WERI-Rb-1 (cell line): ENCODE results near the gene RAB30.
A peak's percentile ranks its signal among the peaks of the same experiment; 100 is the strongest.

Experiments used
- DNase-seq: peaks from one replicate; pipeline ENCODE4 v3.0.0-alpha.2; 2020
- H3K27ac ChIP-seq: fragments of 250-450 bp; sonication (Bioruptor Pico); 2 replicates; pipeline ENCODE4 v1.5.1; 2020; ENCODE audit warnings: mild to moderate bottlenecking, moderate library complexity
- H3K27me3 ChIP-seq: fragments of 250-450 bp; sonication (Bioruptor Pico); 2 replicates; pipeline ENCODE4 v1.5.1; 2021; ENCODE audit warnings: mild to moderate bottlenecking, low read depth, moderate library complexity; ENCODE audit not compliant: insufficient read depth, severe bottlenecking
- H3K36me3 ChIP-seq: fragments of 250-450 bp; sonication (Bioruptor Pico); 2 replicates; pipeline ENCODE4 v1.5.1; 2020; ENCODE audit warnings: mild to moderate bottlenecking, moderate library complexity
- H3K4me3 ChIP-seq: 2 replicates; pipeline ENCODE4 v1.5.1; 2011; ENCODE audit warnings: low read depth, mild to moderate bottlenecking, control low read depth, low read length
- H3K9me3 ChIP-seq: fragments of 250-450 bp; sonication (Bioruptor Pico); 2 replicates; pipeline ENCODE4 v1.5.1; 2021; ENCODE audit warnings: mild to moderate bottlenecking, moderate library complexity; ENCODE audit not compliant: severe bottlenecking
- TF ChIP-seq, protein P1 (sequence below): IDR thresholded peaks from 2 replicates; pipeline ENCODE4 v1.5.1; 2011; ENCODE audit warnings: low read depth, mild to moderate bottlenecking, control low read depth, inconsistent platforms, low read length

Gene RAB30, protein sequence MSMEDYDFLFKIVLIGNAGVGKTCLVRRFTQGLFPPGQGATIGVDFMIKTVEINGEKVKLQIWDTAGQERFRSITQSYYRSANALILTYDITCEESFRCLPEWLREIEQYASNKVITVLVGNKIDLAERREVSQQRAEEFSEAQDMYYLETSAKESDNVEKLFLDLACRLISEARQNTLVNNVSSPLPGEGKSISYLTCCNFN

DNA sequence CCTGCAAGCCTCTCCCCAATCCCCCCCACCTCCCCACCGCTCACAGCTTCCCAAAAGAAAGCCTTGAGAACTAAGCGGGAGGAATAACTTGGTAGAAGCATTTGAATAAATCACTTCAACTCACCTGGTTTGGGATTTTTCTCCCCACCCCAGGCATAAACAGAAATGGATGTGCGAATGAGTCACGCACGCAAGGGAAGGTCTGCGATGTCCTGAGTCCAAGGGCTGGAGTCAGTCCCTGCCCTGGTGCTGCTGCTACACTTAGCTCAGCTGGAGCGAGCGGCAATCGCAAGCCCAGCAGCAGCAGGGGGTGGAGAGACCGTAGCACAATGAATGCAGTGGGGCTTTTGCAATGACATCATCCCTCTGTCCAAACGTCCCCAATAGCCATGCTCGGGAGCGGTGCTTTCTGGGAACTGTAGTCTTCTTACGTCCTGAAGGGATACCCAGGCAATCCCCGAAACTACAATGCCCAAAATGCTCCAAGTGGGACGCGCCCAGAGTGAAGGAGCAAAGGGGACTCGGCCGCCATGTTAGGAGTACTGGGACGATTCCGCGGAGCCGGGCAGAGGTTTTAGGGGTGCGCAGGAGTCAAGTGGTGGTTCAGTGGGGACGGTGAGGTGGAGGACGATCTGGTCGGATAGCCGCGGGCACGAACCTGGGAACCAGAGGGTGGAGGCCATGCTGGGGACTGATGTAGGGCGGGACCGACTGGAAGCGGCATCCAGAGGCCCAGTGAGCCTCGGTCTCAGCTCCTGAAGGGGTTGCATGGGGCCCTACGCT lies at the start of gene RAB30:
TSS of gene RAB30 (minus strand) at position 331 of the 783 bp plus-strand sequence. CDS start 74,581 bp downstream, outside the sequence.
- TF ChIP-seq, protein P1, sequence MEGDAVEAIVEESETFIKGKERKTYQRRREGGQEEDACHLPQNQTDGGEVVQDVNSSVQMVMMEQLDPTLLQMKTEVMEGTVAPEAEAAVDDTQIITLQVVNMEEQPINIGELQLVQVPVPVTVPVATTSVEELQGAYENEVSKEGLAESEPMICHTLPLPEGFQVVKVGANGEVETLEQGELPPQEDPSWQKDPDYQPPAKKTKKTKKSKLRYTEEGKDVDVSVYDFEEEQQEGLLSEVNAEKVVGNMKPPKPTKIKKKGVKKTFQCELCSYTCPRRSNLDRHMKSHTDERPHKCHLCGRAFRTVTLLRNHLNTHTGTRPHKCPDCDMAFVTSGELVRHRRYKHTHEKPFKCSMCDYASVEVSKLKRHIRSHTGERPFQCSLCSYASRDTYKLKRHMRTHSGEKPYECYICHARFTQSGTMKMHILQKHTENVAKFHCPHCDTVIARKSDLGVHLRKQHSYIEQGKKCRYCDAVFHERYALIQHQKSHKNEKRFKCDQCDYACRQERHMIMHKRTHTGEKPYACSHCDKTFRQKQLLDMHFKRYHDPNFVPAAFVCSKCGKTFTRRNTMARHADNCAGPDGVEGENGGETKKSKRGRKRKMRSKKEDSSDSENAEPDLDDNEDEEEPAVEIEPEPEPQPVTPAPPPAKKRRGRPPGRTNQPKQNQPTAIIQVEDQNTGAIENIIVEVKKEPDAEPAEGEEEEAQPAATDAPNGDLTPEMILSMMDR = no peak
- Histone ChIP-seq H3K27ac (peak within 1 kb of the TSS; percentile 93), H3K4me3 (peak within 1 kb of the TSS; percentile 93), H3K36me3 (peaks cover 24% of the 10 kb centered on the region), H3K27me3 (no peaks in the 10 kb centered on the region), H3K9me3 (no peaks in the 10 kb centered on the region)
- DNase-seq = peak; percentile 98

DNA sequence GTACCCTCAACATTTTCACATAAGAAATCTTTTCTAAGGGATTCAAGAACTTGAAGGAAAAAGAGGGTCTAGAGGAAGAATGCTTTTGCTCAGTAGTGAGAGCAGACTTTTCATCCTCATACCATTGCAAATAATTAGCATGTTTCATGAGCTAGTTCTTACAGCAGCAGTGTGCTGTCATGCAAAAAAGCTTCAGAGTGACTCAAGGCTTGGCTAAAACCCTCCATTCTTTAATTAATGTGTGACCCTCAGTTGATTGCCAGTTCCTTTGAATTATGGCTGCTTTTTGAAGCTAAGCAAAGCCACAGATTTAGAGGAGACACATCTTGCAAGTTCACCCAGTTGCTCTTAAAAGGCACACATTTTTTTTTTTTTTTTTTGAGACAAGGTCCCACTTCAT lies 48.6 kb upstream of the RAB30 start:
- Histone ChIP-seq H3K27ac (no peak overlapping the region), H3K4me3 (no peak overlapping the region), H3K27me3 (no peaks in the 10 kb centered on the region), H3K36me3 (no peaks in the 10 kb centered on the region), H3K9me3 (no peaks in the 10 kb centered on the region)
- DNase-seq = no peak
- TF ChIP-seq, protein P1 = no peak

DNA sequence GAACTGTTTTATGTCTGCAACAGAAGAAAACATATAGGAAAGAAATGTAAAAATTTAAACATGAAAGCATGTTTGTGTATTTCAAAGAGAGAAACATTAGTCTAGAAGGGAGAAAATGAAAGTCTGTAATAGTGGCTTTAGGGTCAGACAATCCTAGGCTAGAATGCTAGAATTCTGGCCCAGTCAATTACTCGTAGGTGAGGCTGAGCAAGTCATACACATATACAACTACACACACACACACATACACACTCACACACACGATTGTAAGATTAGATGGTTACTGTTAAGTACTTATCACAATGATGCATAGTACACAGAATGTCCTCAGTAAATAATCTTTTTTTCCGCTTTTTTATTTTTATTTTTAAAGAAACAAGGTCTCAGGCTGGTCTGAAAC lies 47.5 kb upstream of the RAB30 start:
- no peak overlapping the region for H3K27ac ChIP-seq
- no peaks in the 10 kb centered on the region for H3K9me3 ChIP-seq
- no peak overlapping the region for H3K4me3 ChIP-seq
- TF ChIP-seq, protein P1 = no peak
- no peaks in the 10 kb centered on the region for H3K27me3 ChIP-seq
- H3K36me3 ChIP-seq = no peaks in the 10 kb centered on the region
- DNase-seq = no peak

DNA sequence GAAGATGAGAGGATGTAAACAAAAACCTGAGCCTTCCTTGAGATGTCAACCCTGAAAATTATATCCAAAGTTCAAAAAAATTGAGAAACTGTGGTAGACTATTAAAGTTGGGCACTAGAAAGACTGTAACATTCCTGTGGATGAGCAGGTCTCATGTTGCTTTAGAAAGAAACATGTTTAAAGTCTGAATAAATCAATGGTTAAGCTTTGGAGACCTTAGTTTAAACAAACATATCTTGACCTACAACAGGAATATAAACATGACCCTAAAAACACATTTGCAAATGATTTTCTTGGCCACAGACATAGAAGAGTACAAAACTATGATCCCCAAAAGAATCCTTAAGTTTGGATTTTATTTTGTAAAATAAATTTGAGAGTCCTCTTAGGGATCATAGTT lies 47.1 kb upstream of the RAB30 start:
- H3K4me3 ChIP-seq = no peak overlapping the region
- H3K27ac ChIP-seq = no peak overlapping the region
- no peak for DNase-seq
- H3K9me3 ChIP-seq = no peaks in the 10 kb centered on the region
- TF ChIP-seq, protein P1 = no peak
- no peaks in the 10 kb centered on the region for H3K36me3 ChIP-seq
- no peaks in the 10 kb centered on the region for H3K27me3 ChIP-seq

DNA sequence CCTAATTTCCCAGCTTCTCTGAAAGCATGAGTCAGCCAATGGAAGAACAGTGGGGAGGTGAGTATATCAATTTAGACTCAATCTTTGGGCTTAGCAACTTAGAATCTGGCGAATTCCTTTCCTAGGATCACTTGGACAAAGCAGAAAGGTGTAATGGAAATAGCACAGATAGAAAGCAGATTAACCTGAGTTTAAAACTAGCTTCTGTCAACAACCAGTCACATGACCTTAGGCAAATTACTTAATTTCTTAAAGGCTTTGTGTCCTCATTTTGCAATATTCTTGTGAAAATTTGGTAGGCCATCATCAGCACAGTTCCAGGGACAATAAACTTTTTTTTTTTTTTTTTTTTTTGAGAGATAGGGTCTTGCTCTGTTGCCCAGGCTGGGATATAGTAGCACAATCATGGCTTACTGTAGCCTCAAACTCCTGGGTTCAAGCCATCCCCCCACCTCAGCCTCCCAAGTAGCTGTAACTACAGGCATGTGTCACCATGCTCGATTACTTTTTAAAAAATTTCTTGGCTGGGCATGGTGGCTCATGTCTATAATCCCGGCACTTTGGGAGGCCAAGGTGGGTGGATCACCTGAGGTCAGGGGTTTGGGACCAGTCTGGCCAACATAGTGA lies 44.4 kb upstream of the RAB30 start:
- Histone ChIP-seq H3K4me3 (no peak overlapping the region), H3K27ac (no peak overlapping the region), H3K36me3 (no peaks in the 10 kb centered on the region), H3K27me3 (no peaks in the 10 kb centered on the region), H3K9me3 (no peaks in the 10 kb centered on the region)
- TF ChIP-seq, protein P1 = no peak
- DNase-seq = no peak
